ENCODE measurements around the gene MPC1L. TPM values are rescaled to one million over a fixed set of nuclear protein-coding genes. Genes with fewer than 3 reads are reported as not detected.
"Not testable (repeated sequence)": the region's sequence is repeated elsewhere in the genome, so short reads cannot be mapped to it uniquely, and the experiment has no call there.

The MPC1L gene
- not detected for total RNA-seq
- polyA plus RNA-seq: not detected

GRCh38 chrX:40623139-40623536, at the start of gene MPC1L:
Gene MPC1L (plus strand): TSS chrX:40623428. CDS start chrX:40623566, 138 bp downstream.
- Histone ChIP-seq H3K36me3 (peaks cover 0 to 6% (median 0%) of the 10 kb centered on the region in 4 donors), H3K27ac (no peak within 1 kb of the TSS), H3K27me3 (no peaks in the 10 kb centered on the region), H3K4me1 (no peaks in the 10 kb centered on the region), H3K9me3 (no peaks in the 10 kb centered on the region), H3K4me3 (no peak within 1 kb of the TSS)
- DNase-seq: no peak
- TF ChIP-seq, protein P1, sequence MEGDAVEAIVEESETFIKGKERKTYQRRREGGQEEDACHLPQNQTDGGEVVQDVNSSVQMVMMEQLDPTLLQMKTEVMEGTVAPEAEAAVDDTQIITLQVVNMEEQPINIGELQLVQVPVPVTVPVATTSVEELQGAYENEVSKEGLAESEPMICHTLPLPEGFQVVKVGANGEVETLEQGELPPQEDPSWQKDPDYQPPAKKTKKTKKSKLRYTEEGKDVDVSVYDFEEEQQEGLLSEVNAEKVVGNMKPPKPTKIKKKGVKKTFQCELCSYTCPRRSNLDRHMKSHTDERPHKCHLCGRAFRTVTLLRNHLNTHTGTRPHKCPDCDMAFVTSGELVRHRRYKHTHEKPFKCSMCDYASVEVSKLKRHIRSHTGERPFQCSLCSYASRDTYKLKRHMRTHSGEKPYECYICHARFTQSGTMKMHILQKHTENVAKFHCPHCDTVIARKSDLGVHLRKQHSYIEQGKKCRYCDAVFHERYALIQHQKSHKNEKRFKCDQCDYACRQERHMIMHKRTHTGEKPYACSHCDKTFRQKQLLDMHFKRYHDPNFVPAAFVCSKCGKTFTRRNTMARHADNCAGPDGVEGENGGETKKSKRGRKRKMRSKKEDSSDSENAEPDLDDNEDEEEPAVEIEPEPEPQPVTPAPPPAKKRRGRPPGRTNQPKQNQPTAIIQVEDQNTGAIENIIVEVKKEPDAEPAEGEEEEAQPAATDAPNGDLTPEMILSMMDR (IDR thresholded peaks at IDR 0.05): no peak
- no peak for TF ChIP-seq EP300 (IDR thresholded peaks at IDR 0.05)
- TF ChIP-seq POLR2A (IDR thresholded peaks at IDR 0.05): no peak
- no peak for TF ChIP-seq POLR2AphosphoS5 (IDR thresholded peaks at IDR 0.05)
- WGBS, 2 donors: 97% methylated on average over 38 of the region's 38 CpGs
- intact Hi-C loops (cut with DNase I): no loop called here

- TF ChIP-seq POLR2AphosphoS5 (IDR thresholded peaks at IDR 0.05) (no peak), EP300 (IDR thresholded peaks at IDR 0.05) (no peak), POLR2A (IDR thresholded peaks at IDR 0.05) (no peak)
- TF ChIP-seq, protein P1 (IDR thresholded peaks at IDR 0.05): no peak
- no peak for DNase-seq
- intact Hi-C loops (cut with DNase I): no loop called here
- 55 to 78% methylated on average over 2 of the region's 2 CpGs for WGBS, 2 donors
- Histone ChIP-seq H3K36me3 (no peaks in the 10 kb centered on the region), H3K4me3 (no peak overlapping the region), H3K9me3 (no peaks in the 10 kb centered on the region), H3K4me1 (no peaks in the 10 kb centered on the region), H3K27me3 (no peaks in the 10 kb centered on the region), H3K27ac (no peak overlapping the region)
Observed at GRCh38 chrX:40573763-40574162, 49.5 kb upstream of the MPC1L start.

DNA sequence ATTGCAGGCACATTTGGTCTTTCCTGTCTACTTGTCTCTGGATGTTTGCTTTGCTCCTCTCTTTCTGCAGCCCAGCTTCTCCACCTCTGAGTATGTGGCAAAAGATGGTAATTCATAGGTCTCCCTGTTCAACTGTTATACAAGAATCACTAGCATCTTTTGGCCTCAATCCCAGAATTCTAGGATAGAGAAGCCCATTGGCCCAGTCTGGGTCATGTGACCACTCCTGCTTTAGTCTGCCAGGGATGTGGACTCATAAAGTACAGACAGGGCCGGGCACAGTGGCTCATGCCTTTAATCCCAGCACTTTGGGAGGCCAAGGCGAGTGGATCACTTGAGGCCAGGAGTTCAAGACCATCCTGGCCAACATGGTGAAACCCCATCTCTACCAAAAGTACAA, 47.8 kb upstream of the MPC1L start:
- intact Hi-C loops (cut with DNase I); H3K27ac ChIP-seq; H3K36me3 ChIP-seq; H3K4me3 ChIP-seq; H3K4me1 ChIP-seq; DNase-seq; H3K27me3 ChIP-seq; H3K9me3 ChIP-seq: not testable (repeated sequence)
- WGBS, 2 donors: 24 to 62% methylated on average over 2 of the region's 2 CpGs

DNA sequence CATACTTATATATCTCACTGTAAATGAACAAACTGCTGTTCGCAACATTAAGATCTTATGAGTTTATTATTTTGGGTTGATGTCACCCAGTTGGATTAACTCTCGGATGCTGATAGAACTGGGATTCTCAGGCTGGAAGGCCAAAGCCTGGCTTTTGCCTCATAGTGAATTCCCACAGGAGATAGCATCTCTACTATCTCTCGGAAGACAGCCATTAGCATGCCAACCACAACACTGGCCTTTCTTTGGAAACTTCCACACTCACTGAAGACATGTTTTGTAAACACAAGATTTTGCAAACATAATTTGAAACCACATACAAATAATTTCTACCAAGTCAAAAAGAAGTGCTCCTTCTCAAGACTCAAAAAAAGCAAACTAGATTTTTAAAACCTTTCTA, 46.9 kb upstream of the MPC1L start:
- Histone ChIP-seq H3K27me3 (no peaks in the 10 kb centered on the region), H3K27ac (no peak overlapping the region), H3K4me3 (no peak overlapping the region), H3K36me3 (no peaks in the 10 kb centered on the region), H3K4me1 (peaks cover 0 to under 1% (median 0%) of the 10 kb centered on the region in 4 donors), H3K9me3 (no peaks in the 10 kb centered on the region)
- intact Hi-C loops (cut with DNase I): no loop called here
- WGBS, 2 donors: 91% methylated on average over 3 of the region's 3 CpGs
- no peak for DNase-seq
- TF ChIP-seq, protein P1 (IDR thresholded peaks at IDR 0.05): no peak
- no peak for TF ChIP-seq POLR2A (IDR thresholded peaks at IDR 0.05)
- no peak for TF ChIP-seq EP300 (IDR thresholded peaks at IDR 0.05)
- TF ChIP-seq POLR2AphosphoS5 (IDR thresholded peaks at IDR 0.05): no peak

DNA sequence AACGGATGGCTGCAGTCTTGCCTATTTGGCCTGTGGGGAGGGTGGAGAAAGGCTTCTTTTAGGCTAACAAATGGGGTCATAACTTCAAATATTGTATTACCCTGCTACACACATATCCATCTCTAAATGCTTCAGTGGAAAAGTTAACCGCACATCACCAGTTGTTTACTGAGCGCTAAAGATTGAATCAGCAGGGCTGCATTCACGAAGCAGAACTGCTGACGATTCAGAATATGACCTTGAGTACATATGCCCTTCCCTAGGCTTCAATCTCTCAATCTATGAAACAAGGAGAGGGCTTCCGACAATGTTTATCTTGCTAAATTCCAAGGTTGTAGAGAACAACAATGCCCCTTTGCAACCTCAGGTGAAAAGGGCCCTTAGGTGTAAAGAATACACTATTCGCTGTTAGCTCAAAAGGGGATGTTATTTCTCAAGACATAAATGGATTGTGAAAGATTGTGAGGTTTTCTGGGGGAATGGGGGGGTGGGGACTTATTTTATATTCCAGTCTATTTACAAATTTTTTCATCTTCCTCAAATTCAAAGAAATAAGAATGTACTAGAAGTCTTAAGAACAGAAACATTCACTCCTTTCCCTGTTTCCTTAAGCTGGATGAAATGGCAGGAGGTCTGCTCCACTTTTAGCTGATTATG, 45.1 kb upstream of the MPC1L start:
- TF ChIP-seq, protein P1 (IDR thresholded peaks at IDR 0.05): no peak
- H3K27ac ChIP-seq: peak overlapping the region in 1 of 4 donors; percentile 19

More for the DNA sequence above, 45.1 kb upstream of the MPC1L start:
- H3K4me1 ChIP-seq: peaks cover 0 to 10% (median 8%) of the 10 kb centered on the region in 4 donors
- H3K4me3 ChIP-seq: no peak overlapping the region
- 72 to 78% methylated on average over 7 of the region's 7 CpGs for whole genome bisulfite sequencing, 2 donors
- no peaks in the 10 kb centered on the region for H3K9me3 ChIP-seq
- H3K27me3 ChIP-seq: no peaks in the 10 kb centered on the region
- DNase-seq: no peak
- H3K36me3 ChIP-seq: no peaks in the 10 kb centered on the region
- intact Hi-C loops (cut with DNase I): no loop called here
